Upper lobe of right lung (tissue), 1 donor: ENCODE data around the gene ITGA2B. TPM values are rescaled to one million over a fixed set of nuclear protein-coding genes. Genes with fewer than 3 reads are reported as not detected.
"Not testable (repeated sequence)": the region's sequence is repeated elsewhere in the genome, so short reads cannot be mapped to it uniquely, and the experiment has no call there.

ENCODE experiments used
- ATAC-seq: fragments of 200-7000 bp; cut with Tn5 transposase; one replicate; pipeline ENCODE4 v1.9.1; 2020; ENCODE audit warnings: mild to moderate bottlenecking, moderate library complexity
- DNase-seq: peaks from one replicate; pipeline ENCODE4 v3.0.0-alpha.2; 2020
- H3K27ac ChIP-seq: fragments of 200-600 bp; one replicate; pipeline ENCODE4 v1.8.0; 2022
- H3K27me3 ChIP-seq: fragments of 200-600 bp; one replicate; pipeline ENCODE4 v1.8.0; 2022; ENCODE audit warnings: mild to moderate bottlenecking
- H3K36me3 ChIP-seq: fragments of 200-600 bp; one replicate; pipeline ENCODE4 v1.8.0; 2022
- H3K4me1 ChIP-seq: fragments of 200-600 bp; one replicate; pipeline ENCODE4 v1.8.0; 2022
- H3K4me3 ChIP-seq: fragments of 200-600 bp; one replicate; pipeline ENCODE4 v1.8.0; 2022; ENCODE audit warnings: mild to moderate bottlenecking
- H3K9me3 ChIP-seq: fragments of 200-600 bp; one replicate; pipeline ENCODE4 v1.8.0; 2022
- CTCF ChIP-seq: fragments of 200-600 bp; IDR thresholded peaks from one replicate; pipeline ENCODE4 v1.8.0; 2022; ENCODE audit warnings: antibody characterized with exemption
- intact Hi-C: fragments of 100-400 bp; cut with DNase I; formaldehyde crosslinking; loops from one replicate; pipeline ENCODE4 v1.11.0; 2022
- total RNA-seq: library from RNA; stranded (reverse); fragmentation: NEBNext Ultra II Directional; extraction: Animal tissue kit (Norgen Biotek cat#: 25700); gene quantifications from one replicate; pipeline ENCODE4 v1.2.1, GENCODE V29; 2021
- donor health status: DM: no; HTN: yes; CAD: no; lungs with severe emphysema.

The ITGA2B gene
- total RNA-seq, 1 donor from 2014 or later = 4.6 TPM

- Histone ChIP-seq H3K36me3 (no peaks in the 10 kb centered on the region), H3K27me3 (no peaks in the 10 kb centered on the region), H3K9me3 (no peaks in the 10 kb centered on the region), H3K4me3 (no peak overlapping the region), H3K4me1 (no peaks in the 10 kb centered on the region), H3K27ac (no peak overlapping the region)
- intact Hi-C loops = no loop called here
- ATAC-seq (no peak), DNase-seq (peak; percentile 36)
- no peak for TF ChIP-seq CTCF
Observed at GRCh38 chr17:44376779-44377178, 12.7 kb downstream of the ITGA2B start.

- Histone ChIP-seq H3K27ac (no peak overlapping the region), H3K9me3 (no peaks in the 10 kb centered on the region), H3K4me1 (no peaks in the 10 kb centered on the region), H3K36me3 (no peaks in the 10 kb centered on the region), H3K27me3 (no peaks in the 10 kb centered on the region), H3K4me3 (no peak overlapping the region)
- ATAC-seq = peak; percentile 49
- TF ChIP-seq CTCF = peak; percentile 38
- DNase-seq = no peak
- intact Hi-C loops = no loop called here
Observed at GRCh38 chr17:44376124-44376523, 13.3 kb downstream of the ITGA2B start.

GRCh38 chr17:44375196-44376017 lies 14.0 kb downstream of the ITGA2B start:
- DNase-seq (no peak), ATAC-seq (no peak)
- no peaks in the 10 kb centered on the region for H3K27me3 ChIP-seq
- no peaks in the 10 kb centered on the region for H3K4me1 ChIP-seq
- H3K4me3 ChIP-seq = no peak overlapping the region
- H3K9me3 ChIP-seq = no peaks in the 10 kb centered on the region
- no peak for TF ChIP-seq CTCF
- H3K27ac ChIP-seq = no peak overlapping the region
- intact Hi-C loops = no loop called here
- no peaks in the 10 kb centered on the region for H3K36me3 ChIP-seq

- Histone ChIP-seq H3K4me3 (no peak overlapping the region), H3K4me1 (no peaks in the 10 kb centered on the region), H3K27ac (no peak overlapping the region), H3K36me3 (no peaks in the 10 kb centered on the region), H3K27me3 (no peaks in the 10 kb centered on the region), H3K9me3 (no peaks in the 10 kb centered on the region)
- DNase-seq = no peak
- no peak for TF ChIP-seq CTCF
- intact Hi-C loops = no loop called here
- peak; percentile 63 for ATAC-seq
Observed at GRCh38 chr17:44374306-44375195, 14.9 kb downstream of the ITGA2B start.

- Histone ChIP-seq H3K27me3 (no peaks in the 10 kb centered on the region), H3K4me3 (no peak overlapping the region), H3K27ac (no peak overlapping the region), H3K9me3 (no peaks in the 10 kb centered on the region), H3K4me1 (no peaks in the 10 kb centered on the region), H3K36me3 (no peaks in the 10 kb centered on the region)
- intact Hi-C loops = no loop called here
- TF ChIP-seq CTCF = no peak
- ATAC-seq = no peak
- no peak for DNase-seq
Observed at GRCh38 chr17:44372036-44372435, 17.4 kb downstream of the ITGA2B start.

- H3K4me3 ChIP-seq, H3K9me3 ChIP-seq, H3K36me3 ChIP-seq, H3K27me3 ChIP-seq, H3K4me1 ChIP-seq, intact Hi-C loops, H3K27ac ChIP-seq, ATAC-seq, DNase-seq: not testable (repeated sequence)
Observed at GRCh38 chr17:44369414-44370023, 19.9 kb downstream of the ITGA2B start.

- H3K9me3 ChIP-seq, H3K4me3 ChIP-seq, ATAC-seq, H3K4me1 ChIP-seq, H3K36me3 ChIP-seq, H3K27me3 ChIP-seq, intact Hi-C loops, H3K27ac ChIP-seq, DNase-seq: not testable (repeated sequence)
Observed at GRCh38 chr17:44368391-44369243, 20.8 kb downstream of the ITGA2B start.
